Measurements from ENCODE around the gene CEACAM7. TPM values are rescaled to one million over a fixed set of nuclear protein-coding genes. Genes with fewer than 3 reads are reported as not detected.

CEACAM7 gene
- total and polyA plus RNA-seq, 10 donors, result 0.13 TPM; not detected in 9

- 65 to 77% (median 76%) methylated on average over 7 of the region's 7 CpGs for WGBS, 5 donors
- peak overlapping the region in 4 of 8 donors; percentile 36 to 61 (median 38) for H3K4me3 ChIP-seq
- intact Hi-C loops (cut with DNase I; ENCODE audit: low total_unique reads), result no loop called here
- TF ChIP-seq, protein P1, sequence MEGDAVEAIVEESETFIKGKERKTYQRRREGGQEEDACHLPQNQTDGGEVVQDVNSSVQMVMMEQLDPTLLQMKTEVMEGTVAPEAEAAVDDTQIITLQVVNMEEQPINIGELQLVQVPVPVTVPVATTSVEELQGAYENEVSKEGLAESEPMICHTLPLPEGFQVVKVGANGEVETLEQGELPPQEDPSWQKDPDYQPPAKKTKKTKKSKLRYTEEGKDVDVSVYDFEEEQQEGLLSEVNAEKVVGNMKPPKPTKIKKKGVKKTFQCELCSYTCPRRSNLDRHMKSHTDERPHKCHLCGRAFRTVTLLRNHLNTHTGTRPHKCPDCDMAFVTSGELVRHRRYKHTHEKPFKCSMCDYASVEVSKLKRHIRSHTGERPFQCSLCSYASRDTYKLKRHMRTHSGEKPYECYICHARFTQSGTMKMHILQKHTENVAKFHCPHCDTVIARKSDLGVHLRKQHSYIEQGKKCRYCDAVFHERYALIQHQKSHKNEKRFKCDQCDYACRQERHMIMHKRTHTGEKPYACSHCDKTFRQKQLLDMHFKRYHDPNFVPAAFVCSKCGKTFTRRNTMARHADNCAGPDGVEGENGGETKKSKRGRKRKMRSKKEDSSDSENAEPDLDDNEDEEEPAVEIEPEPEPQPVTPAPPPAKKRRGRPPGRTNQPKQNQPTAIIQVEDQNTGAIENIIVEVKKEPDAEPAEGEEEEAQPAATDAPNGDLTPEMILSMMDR (IDR thresholded peaks at IDR 0.05 in 8 of 11, conservative IDR thresholded peaks at IDR 0.05 in 3 of 11), result no peak
- TF ChIP-seq POLR2A (IDR thresholded peaks at IDR 0.05), result no peak
- no peak for TF ChIP-seq POLR2AphosphoS5 (IDR thresholded peaks at IDR 0.05)
- H3K4me1 ChIP-seq, result peaks cover 0 to 61% (median 14%) of the 10 kb centered on the region in 6 donors
- H3K27ac ChIP-seq, result peak overlapping the region in 5 of 8 donors; percentile 13 to 94 (median 85)
- peaks cover 0 to 12% (median 0%) of the 10 kb centered on the region in 6 donors for H3K36me3 ChIP-seq
- no peak for DNase-seq
- H3K9me3 ChIP-seq, result no peaks in the 10 kb centered on the region
- peaks cover 0 to 57% (median 0%) of the 10 kb centered on the region in 7 donors for H3K27me3 ChIP-seq (replicated peaks in 1 of 7)
Observed at GRCh38 chr19:41624515-41624914, 63.6 kb downstream of the CEACAM7 start.

DNA sequence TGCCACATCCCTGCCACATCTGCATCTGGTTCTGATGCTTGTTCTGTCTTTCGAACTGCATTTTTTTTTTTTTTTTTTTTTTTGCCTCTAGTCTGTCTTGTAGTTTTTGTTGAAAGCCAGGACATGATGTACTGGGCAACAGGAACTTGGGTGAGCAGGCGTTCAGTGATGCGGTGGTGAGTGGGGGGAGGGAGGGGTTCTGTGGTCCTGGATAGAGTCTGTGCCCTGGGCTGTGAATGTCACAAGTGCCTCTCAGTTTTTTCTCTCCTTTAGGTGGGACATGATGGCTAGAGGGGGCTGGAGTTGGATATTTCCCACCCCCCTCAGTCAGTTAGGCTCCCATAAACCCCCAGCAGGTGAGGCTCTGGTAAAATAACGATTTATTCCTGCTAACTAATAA is 64.7 kb downstream of the CEACAM7 start:
- peaks cover 0 to 17% (median 0%) of the 10 kb centered on the region in 6 donors for H3K36me3 ChIP-seq
- peak overlapping the region in 5 of 8 donors; percentile 26 to 94 (median 85) for H3K27ac ChIP-seq
- TF ChIP-seq, protein P1 (IDR thresholded peaks at IDR 0.05 in 8 of 11, conservative IDR thresholded peaks at IDR 0.05 in 3 of 11), result no peak
- TF ChIP-seq POLR2AphosphoS5 (IDR thresholded peaks at IDR 0.05), result peak in 1 of 3 donors; percentile 54
- DNase-seq, result no peak
- H3K4me1 ChIP-seq, result peaks cover 0 to 73% (median 14%) of the 10 kb centered on the region in 6 donors
- intact Hi-C loops (cut with DNase I; ENCODE audit: low total_unique reads), result no loop called here
- H3K9me3 ChIP-seq, result no peaks in the 10 kb centered on the region
- 34 to 52% (median 37%) methylated on average over 4 of the region's 4 CpGs for WGBS, 5 donors
- peak overlapping the region in 4 of 8 donors; percentile 11 to 61 (median 36) for H3K4me3 ChIP-seq
- H3K27me3 ChIP-seq (replicated peaks in 1 of 7), result peaks cover 0 to 51% (median 0%) of the 10 kb centered on the region in 7 donors

Small RNAs within 50 kb of the gene (small RNA-seq; reads per million reads assigned to genes)
- gene AC243960.4, result 0 reads per million in 4 donors

Other genes starting within 250 kb of the CEACAM7 start
- 10 to 100 TPM; 25.6 to 34.4 (median 30.4) TPM for gene DMAC2, start 248.4 kb downstream of the CEACAM7 start, total RNA-seq
- gene DMAC2, start 248.4 kb downstream of the CEACAM7 start, polyA plus RNA-seq, result 10 to 100 TPM; 19.2 to 36.5 (median 27.7) TPM
- gene ERICH4, start 245.1 kb downstream of the CEACAM7 start, total RNA-seq, result under 1 TPM in 1 of 7 donors, not detected in 6; 0.65 TPM
- gene ERICH4, start 245.1 kb downstream of the CEACAM7 start, polyA plus RNA-seq, result not detected
- 10 to 100 TPM; 12.1 to 22.9 (median 20.0) TPM for gene CEACAM21, start 112.1 kb downstream of the CEACAM7 start, total RNA-seq
- gene CEACAM21, start 112.1 kb downstream of the CEACAM7 start, polyA plus RNA-seq, result 10 to 100 TPM; 10.3 to 21.0 (median 17.4) TPM
- 10 to 100 TPM; 11.0 to 76.4 (median 28.4) TPM for gene CEACAM4, start 61.2 kb downstream of the CEACAM7 start, total RNA-seq
- gene CEACAM4, start 61.2 kb downstream of the CEACAM7 start, polyA plus RNA-seq, result 1 to 10 TPM; 3.3 to 9.0 (median 4.5) TPM
- gene CEACAM5, start 20.4 kb upstream of the CEACAM7 start, total RNA-seq, result under 1 TPM in 1 of 7 donors, not detected in 6; 0.60 TPM
- gene CEACAM5, start 20.4 kb upstream of the CEACAM7 start, polyA plus RNA-seq, result under 1 TPM in 1 of 3 donors, not detected in 2; 0.61 TPM
- 10 to 100 TPM in 1 of 7 donors, 1 to 10 TPM in 5, under 1 TPM in 1; 0.88 to 14.8 (median 2.4) TPM for gene CEACAM6, start 67.3 kb upstream of the CEACAM7 start, total RNA-seq
- under 1 TPM; 0.27 to 0.48 (median 0.45) TPM for gene CEACAM6, start 67.3 kb upstream of the CEACAM7 start, polyA plus RNA-seq
- gene CEACAM3, start 108.3 kb upstream of the CEACAM7 start, total RNA-seq, result 10 to 100 TPM in 5 of 7 donors, 1 to 10 TPM in 2; 3.8 to 31.9 (median 13.5) TPM
- 1 to 10 TPM in 2 of 3 donors, under 1 TPM in 1; 0.55 to 4.0 (median 1.6) TPM for gene CEACAM3, start 108.3 kb upstream of the CEACAM7 start, polyA plus RNA-seq
- gene LYPD4, start 156.4 kb upstream of the CEACAM7 start, total RNA-seq, result not detected
- gene LYPD4, start 156.4 kb upstream of the CEACAM7 start, polyA plus RNA-seq, result under 1 TPM in 1 of 3 donors, not detected in 2; 0.04 TPM
- gene DMRTC2, start 156.8 kb upstream of the CEACAM7 start, total RNA-seq, result not detected
- not detected for gene DMRTC2, start 156.8 kb upstream of the CEACAM7 start, polyA plus RNA-seq
- gene RPS19, start 172.0 kb upstream of the CEACAM7 start, total RNA-seq, result 1,000 to 10,000 TPM in 4 of 7 donors, 100 to 1,000 TPM in 3; 744 to 2,126 (median 1,870) TPM
- gene RPS19, start 172.0 kb upstream of the CEACAM7 start, polyA plus RNA-seq, result 1,000 to 10,000 TPM; 5,153 to 8,491 (median 7,946) TPM
- gene CD79A, start 189.0 kb upstream of the CEACAM7 start, total RNA-seq, result 100 to 1,000 TPM; 222 to 361 (median 269) TPM
- gene CD79A, start 189.0 kb upstream of the CEACAM7 start, polyA plus RNA-seq, result 1,000 to 10,000 TPM in 1 of 3 donors, 100 to 1,000 TPM in 2; 748 to 1,033 (median 986) TPM
- gene ARHGEF1, start 194.9 kb upstream of the CEACAM7 start, total RNA-seq, result 100 to 1,000 TPM; 238 to 473 (median 382) TPM
- gene ARHGEF1, start 194.9 kb upstream of the CEACAM7 start, polyA plus RNA-seq, result 100 to 1,000 TPM; 314 to 543 (median 478) TPM
- gene ERFL, start 240.2 kb upstream of the CEACAM7 start, total RNA-seq, result 1 to 10 TPM in 5 of 7 donors, under 1 TPM in 2; 0.46 to 3.0 (median 1.6) TPM
- gene ERFL, start 240.2 kb upstream of the CEACAM7 start, polyA plus RNA-seq, result 1 to 10 TPM; 2.2 to 2.4 (median 2.2) TPM